ENCODE data around the gene NVL.
"Not testable (repeated sequence)": the region's sequence is repeated elsewhere in the genome, so short reads cannot be mapped to it uniquely, and the experiment has no call there.

NVL gene

DNA sequence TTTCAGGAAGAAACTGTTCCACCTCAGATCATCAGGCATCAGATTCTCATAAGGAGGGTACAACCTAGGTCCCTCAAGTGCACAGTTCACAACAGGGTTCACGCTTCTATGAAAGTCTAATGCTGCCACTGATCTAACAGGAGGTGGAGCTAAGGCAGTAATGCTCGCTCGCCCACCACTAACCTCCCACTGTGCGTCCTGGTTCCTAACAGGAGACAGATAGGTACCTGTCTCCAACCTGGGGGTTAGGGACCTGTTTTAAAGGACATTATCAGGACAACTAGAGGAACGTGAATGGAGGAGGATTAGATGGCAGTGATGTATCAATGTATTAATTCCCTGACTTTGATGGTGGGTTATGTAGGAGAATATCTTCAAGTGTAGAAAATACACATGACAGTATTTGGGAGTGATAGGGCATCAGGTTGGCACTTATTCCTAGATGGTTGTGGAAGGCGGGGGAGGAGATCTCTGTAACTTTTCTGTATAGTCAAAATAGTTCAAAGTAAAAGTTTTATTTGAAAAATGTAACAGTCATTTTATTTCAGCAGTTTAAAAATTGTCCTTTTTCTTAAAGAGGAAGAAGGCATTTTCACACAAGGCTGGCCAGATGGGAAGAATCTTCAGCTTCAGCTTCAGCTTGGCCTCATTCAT, 103.0 kb downstream of the NVL start:
- ATAC-seq: no peak

DNA sequence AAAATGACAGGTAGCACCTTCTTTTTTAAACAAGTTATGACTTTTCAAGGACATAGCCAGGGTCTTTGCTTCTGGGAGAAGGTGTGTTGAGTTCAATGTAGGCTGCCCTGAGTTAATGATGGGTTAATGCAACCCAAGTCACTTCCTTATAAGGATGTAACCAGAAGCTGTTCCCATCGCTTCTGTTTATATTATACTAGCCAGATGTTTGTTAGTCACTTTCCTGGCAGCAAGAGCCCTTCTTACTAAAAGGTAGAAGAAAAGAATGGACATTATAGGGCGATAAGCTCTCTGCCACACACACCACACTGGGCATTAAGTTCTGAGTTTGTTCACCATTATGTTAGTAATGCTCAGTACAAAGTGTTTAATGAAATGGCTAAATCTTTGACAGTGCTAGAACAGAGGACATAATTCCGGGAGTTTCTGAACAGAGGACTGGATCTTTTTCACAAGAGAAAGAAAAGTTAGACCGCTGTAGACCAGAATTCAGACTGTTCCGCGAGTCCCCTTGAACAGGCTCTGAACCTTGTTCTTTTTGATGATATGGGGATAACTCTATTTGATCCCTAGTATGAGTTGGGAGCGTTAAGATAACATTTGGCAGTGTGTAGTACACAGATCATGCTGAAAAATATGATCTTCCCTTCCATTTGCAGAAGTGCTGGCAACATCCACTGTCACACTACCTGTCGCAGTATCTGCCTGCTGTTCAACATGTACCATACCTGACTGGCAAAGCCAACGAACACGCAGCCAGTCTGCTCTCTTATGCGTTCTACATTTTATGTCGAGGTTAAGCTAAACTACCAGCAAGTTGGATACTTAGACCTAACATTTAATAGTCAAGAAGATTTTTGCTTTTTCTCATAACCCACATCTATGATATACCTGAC, 105.9 kb downstream of the NVL start:
- ATAC-seq: no peak

DNA sequence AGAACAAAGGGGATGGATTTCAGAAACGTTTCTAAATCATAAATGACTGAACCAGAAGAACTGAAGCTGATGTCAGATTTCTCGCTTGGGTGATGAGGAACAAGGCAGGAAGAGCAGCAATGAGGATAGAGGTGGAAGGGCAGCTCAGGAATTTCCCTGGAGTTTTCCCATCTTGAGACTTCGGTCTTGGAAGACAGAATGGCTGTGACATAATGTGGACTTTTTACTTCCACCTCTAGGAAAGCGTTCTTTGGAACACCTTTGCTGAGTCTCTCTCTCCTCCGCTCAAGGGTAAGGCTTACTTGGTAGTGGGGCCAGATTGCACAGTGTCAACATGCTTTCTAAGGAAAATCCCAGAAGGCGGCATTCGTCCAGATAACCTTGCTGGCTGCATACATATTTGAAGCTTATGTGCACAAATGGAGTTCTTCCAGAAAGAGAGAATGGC, 110.3 kb downstream of the NVL start:
- ATAC-seq: no peak

DNA sequence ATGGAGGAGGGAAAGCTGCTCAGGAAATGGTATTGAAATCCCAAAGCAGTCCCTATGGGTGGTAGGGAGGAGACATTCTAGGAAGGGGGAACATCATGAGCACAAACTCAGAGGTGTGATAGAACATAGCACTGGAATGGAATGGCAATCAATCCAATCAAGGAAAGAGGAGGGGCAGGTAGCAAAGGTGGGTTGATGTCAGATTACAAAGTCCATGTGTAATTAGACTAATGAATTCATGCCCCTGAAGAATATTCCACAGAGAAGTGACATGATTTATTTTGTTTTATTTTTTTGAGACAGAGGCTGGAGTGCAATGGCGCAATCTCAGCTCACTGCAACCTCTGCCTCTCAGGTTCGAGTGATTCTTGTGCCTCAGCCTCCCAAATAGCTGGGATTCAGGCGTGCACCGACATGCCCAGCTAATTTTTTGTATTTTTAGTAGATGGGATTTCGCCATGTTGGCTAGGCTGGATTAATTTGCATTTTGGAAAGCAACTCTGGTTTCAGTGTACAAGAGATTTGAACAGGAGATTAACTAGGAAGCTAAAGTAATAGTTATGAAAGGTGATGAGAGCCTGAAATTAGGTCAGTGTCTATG, 110.9 kb downstream of the NVL start:
- ATAC-seq: no peak

DNA sequence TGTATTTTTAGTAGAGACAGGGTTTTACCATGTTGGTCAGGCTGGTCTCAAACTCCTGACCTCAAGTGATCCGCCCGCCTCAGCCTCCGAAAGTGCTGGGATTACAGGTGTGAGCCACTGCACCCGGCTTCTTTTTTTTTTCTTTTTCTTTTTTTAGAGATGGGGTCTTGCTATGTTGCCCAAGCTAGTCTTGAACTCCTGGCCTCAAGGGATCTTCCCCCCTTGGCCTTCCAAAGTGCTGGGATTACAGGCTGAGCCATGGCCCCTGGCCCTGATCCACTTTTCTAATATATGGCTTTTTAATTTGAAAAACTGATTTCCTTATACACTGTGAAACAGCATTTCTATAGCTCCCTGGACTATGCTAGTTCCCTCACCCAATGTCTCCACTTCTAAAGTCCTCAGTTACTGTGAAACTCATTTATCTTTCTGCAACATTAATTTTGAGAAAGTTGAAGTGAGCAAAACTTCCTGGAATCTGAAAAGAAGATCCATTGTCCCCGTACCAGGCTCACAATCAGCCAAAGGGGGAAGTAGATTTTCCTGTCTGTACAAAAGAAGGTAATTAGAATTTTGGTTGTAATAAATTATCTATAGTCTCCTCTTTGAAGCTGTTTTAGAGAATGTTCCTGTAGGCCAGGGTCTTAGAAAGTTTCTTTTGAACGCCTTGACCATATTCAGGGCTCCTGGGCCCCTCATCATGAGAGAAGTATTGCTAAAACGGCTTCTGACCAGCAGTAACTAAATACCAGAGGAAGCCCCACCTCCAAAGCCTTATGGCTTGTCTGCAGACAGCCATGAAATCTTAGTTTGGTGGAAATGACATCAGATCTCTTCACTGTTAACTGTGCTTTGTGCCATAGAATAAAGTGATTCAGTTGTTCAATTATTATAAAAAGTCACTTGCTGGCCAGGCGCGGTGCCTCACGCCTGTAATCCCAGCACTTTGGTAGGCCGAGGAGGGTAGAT, 112.0 kb downstream of the NVL start:
- ATAC-seq: no peak

DNA sequence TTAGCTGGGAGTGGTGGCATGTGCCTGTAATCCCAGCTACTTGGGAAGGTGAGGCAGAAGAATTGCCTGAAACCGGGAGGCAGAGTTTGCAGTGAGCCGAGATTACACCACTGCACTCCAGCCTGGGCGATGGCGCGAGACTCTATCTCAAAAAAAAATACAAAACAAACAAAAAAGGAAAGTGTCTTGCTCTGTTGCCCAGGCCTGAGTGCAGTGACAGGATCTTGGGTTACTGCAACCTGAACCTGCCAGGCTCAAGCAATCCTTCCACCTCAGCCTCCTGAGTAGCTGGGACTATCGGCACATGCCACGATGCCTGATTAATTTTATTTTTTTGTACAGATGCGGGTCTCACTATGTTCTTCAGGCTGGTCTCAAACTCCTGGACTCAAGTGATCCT, 113.6 kb downstream of the NVL start:
- ATAC-seq: no peak

DNA sequence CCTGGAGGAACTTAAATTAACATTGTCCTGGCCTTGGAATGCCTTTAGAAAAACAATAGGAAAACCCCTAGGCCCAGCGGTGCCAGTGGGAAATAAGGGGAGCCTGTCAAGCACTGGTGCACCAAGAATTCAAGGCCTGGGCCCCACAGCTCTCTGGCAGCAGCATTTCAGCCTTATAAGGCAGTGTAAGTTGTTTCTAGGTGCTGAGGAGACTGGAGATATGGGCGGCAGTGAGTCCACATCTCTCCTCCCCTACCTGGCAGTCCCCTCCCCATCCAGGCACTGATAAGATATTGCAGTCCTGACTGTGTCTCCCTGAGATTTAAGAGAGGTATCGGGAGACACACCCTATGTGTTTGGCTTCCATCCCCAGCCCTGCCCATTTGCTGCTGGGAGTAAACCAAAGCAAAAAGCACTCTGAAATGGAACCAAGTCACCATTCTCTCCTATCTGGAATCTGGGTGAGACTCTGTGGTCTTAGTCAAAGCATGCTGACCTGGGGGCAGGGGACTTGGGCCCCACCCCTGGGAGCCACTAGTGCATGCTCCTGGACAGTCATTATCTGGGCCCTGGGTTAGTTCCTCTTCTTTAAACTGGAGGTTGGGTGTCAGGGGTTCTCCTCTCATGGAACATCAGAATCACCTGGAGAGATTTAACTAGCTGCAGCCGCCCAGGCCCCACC, 116.4 kb downstream of the NVL start:
- peak in 1 of 2 donors; percentile 30 for ATAC-seq

DNA sequence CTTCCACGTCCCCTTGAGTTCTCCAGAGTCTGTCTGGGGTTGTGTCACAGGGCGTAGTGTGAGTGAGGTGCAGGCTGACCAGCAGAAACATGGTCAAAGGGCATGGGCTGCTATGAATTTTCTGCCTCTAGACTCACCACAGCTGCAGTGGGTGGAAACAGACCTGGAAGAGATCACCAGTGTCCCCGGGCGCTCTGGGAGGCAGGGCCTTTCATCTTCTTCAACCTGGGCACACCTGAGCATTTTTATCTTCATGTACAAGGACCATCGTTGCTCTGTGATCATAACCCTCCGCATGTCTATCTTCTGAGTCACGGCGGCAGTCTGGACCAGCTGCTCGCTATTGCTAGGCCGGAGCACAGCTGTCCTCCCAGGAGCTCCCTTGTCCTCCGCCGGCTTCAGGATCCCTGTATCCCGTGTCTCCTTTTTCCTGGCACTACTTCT, 117.3 kb downstream of the NVL start:
- no peak for ATAC-seq

DNA sequence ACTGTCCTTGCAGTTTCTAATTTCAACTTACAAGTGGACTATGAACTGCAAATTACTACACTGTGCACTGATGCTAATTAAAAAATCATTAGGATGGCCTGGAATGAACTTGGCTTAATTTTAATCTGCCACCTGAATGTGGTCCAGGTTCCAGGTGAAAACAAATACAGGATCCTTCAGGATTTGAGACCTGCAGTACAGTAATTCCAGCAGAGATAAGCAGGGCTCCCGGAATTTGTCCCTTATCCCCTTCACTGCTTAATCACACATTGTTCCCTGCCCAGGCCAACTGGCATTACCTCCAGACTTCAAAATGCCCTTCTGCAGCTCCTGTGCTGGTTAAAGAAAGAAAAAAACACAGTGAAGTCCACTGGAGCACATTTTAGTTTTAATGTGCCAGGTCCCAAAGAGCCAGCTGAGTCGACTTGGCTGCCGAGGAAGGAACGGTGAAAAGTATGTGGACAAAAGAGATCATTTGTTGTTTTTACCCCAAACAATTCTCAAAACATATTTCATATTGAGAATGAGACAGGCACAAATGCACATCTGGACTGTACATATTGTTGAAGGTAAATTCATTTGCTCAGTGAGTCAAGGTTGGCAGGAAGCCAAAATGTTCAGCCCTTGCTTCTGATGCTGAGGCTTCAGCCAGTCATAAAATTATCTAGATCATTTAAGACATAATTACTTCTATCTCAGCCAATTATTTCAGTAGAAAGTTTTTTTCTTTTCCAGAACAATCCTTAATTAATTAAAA, 118.6 kb downstream of the NVL start:
- no peak for ATAC-seq

DNA sequence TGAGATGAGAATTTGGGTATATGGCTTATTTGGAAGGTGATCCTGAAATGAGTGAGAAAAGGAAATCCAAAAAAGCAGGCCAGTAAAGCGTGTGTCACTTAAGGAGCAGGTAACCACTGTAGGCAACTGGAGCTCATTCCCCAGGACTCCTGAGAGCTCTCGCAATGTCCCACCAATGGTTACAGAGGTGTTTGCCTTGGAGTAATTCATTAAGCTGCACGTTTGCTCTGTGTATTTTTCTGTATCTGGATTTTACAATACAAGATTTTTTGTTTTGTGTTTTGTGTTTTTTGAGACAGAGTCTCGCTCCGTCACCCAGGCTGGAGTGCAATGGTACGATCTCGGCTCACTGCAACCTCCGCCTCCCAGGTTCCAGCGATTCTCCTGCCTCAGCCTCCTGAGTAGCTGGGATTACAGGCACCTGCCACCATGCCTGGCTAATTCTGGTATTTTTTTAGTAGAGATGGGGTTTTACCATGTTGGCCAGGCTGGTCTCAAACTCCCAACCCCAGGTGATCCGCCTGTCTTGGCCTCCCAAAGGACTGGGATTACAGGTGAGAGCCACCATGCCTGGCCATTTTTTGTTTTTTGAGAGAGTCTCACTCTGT, 123.9 kb downstream of the NVL start:
- ATAC-seq: not testable (repeated sequence)

DNA sequence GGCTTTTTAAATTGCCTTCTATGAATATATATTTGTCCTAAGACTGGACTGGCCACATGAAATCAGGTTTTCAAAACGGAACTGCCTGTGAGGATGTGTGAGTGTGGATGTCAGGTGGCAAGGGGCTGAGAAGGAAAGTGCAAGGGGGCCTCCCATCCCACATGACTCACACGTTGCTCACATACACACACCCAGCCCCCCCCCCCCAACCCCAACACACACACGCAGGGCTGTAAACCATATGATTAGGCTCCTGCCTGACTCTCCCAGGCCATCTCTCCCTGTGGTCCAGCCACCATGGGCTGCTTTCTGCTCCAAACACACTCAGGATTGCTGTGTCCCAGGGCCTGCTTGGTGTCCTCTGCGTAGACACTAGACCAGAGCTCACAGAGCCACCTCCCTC, 124.5 kb downstream of the NVL start:
- ATAC-seq: peak; percentile 83 to 86

DNA sequence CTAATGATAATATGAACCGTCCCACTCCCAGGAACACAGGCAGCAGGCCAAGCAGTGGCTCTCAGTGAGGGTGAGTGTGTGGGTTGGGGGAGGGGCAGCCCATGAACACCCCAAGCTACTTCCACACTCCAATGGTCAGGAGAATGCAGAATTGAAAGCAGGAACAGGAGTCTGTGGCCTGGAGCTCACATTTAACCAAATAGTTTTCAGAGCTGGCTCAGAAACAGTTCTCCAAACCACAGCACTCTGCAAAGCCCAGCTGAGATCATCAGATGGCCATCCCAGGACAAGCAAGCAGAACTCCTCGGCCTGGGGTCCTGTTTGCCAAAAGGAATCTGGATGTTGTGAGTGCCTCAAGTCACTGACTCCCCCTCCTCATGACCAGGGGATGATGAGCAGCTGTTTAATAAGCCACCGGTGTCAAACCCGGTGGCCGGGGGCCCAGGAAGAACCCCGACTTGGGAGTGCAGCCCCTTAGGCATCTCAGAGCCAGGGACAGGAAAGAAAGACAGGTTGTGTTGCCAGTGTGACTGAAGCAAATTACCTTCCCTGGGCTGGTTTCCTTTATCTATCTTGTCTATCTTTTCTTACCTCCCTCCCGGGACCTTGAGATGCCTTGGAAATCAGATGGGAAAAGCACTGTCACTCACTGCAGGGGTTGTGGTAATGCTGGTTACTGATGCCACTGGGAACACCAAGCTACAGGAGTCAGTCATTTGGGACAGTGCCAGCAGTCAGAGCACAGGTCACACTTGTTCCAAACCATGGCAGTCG, 126.5 kb downstream of the NVL start:
- no peak for ATAC-seq

DNA sequence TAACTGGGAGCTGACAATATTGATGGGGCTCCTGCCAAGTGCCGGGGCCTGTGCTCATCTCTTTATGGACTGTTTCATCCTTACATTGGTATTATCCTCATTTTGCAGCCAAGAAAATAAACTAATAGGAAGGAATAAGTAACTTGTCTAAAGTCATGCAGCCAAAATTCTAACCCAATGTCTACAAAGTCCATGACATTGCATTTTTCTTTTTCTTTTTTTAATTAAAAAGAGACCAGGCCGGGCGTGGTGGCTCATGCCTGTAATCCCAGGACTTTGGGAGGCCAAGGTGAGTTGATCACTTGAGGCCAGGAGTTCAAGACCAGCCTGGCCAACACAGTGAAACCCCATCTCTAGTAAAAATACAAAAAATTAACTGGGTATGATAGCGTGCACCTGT, 128.1 kb downstream of the NVL start:
- ATAC-seq: no peak

DNA sequence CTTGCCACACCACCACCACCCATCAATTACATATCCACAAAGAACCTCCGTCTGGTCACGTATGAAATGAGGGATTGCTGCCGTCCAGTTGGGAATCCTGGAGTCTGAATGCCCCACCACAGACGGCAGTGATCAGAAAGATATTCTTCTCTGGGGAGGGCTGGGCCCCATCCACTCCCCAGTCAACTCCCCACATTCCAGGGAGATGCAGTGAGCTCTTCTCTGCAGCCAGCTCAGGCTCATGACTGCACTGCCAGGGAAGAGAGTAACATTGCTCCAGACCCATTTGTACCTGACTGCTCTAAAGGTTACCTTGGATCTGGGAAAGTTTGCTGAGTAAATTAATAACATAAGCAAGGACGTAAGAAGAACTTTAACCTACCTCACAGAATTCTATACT, 128.6 kb downstream of the NVL start:
- no peak for ATAC-seq

DNA sequence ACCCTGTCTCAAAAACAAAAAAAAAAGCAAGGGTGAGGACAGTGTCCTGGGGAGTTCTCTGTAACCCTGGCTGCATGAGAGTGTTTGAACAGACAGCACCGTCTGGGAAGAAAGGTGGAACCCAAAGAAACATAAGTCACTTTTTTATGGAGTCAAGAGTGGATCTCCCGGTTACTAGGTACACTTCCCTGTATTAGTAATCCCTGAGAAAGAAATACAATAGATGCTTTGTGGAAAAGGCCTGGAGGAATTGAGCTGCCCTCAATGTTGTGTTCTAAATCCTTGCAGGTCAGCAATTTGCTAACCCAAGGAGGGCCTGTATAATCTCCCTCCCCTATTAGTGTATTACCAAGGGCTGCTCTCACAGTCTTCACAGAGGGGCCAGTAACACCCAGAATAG, 130.3 kb downstream of the NVL start:
- ATAC-seq: no peak

DNA sequence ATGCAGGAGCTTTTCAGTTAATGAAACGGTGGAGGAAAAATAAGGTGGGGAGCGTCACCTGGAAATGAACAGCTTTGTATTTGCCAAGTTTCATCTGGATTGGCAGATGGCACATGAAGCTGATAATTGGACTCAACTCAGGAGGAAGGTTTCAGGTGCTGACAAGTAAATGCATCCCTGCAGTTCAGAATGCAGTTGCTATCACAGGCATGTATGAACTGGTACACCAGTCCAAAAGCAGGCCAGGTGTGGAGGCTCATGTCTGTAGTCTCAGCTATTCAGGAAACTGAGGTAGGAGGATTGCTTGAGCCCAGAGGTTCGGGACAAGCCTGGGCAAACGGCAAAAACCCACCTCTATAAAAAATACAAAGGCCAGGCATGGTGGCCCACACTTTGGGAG, 131.4 kb downstream of the NVL start:
- ATAC-seq: no peak

DNA sequence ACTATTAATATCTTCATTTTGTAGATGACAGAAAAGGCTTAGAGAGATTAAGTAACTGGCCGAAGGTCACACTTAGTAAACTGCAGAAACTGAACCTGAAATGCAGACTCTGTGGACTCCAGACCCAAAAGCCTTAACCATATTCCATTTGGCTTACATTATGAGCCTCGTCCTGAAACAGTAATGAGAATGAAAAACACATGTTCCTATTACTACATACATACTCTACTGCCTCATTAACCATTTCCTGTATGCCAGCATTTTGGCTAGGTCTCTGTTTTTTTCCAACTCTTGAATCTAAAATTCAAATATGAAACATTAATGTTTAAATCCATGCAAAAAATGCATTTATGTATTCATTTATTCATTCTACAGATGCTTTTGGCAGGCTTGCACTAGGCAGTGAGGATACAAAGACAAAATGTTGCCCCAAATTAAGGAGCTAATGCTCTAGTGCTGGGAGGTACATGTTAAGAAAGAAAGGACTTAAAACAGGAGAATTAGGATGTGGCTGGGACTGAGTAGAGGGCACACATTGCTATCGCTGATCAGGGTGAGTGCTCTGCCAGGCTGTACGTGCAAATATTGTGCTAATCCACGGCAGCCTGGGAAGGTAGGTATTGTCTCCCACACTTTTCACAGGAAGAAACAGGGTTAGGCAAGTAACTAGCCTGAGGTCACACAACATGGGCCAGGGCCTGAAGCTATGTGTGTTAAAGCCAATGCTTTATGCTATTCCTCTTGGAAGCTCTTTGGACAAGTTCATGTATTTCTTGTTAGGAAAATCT, 133.0 kb downstream of the NVL start:
- no peak for ATAC-seq

DNA sequence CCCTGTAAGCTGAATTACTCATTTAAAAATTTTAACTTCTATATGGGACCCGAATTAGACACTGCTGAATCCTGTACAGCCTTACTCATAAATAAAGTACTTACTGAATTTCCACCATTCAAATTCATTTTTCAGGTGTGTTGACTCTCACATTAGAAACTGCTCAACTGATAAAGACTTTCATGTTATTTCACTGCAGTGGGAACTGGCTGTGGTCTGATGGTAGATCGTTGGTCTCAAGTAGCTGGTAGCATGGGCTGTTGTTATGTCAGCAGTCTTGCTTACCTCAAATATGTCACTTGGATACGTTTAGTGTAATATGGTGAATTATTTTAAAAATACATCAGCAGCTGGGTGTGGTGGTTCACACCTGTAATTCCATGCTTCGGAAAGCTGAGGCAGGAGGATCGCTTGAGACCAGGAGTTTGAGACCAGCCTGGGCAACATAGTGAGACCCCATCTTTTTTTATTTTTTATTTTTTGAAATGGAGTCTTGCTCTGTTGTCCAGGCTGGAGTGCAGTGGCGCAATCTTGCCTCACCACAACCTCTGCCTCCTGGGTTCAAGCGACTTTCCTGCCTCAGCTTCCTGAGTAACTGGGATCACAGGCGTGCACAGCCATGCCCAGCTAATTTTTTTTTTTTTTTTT, 136.5 kb downstream of the NVL start:
- peak; percentile 46 to 60 for ATAC-seq
